ENCODE measurements around the gene FMN1. TPM values are rescaled to one million over a fixed set of nuclear protein-coding genes. Genes with fewer than 3 reads are reported as not detected.

Gene FMN1, protein sequence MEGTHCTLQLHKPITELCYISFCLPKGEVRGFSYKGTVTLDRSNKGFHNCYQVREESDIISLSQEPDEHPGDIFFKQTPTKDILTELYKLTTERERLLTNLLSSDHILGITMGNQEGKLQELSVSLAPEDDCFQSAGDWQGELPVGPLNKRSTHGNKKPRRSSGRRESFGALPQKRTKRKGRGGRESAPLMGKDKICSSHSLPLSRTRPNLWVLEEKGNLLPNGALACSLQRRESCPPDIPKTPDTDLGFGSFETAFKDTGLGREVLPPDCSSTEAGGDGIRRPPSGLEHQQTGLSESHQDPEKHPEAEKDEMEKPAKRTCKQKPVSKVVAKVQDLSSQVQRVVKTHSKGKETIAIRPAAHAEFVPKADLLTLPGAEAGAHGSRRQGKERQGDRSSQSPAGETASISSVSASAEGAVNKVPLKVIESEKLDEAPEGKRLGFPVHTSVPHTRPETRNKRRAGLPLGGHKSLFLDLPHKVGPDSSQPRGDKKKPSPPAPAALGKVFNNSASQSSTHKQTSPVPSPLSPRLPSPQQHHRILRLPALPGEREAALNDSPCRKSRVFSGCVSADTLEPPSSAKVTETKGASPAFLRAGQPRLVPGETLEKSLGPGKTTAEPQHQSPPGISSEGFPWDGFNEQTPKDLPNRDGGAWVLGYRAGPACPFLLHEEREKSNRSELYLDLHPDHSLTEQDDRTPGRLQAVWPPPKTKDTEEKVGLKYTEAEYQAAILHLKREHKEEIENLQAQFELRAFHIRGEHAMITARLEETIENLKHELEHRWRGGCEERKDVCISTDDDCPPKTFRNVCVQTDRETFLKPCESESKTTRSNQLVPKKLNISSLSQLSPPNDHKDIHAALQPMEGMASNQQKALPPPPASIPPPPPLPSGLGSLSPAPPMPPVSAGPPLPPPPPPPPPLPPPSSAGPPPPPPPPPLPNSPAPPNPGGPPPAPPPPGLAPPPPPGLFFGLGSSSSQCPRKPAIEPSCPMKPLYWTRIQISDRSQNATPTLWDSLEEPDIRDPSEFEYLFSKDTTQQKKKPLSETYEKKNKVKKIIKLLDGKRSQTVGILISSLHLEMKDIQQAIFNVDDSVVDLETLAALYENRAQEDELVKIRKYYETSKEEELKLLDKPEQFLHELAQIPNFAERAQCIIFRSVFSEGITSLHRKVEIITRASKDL (N-terminal part only)
- total RNA-seq: 0.19 and 1.3 TPM in 2 replicates

DNA sequence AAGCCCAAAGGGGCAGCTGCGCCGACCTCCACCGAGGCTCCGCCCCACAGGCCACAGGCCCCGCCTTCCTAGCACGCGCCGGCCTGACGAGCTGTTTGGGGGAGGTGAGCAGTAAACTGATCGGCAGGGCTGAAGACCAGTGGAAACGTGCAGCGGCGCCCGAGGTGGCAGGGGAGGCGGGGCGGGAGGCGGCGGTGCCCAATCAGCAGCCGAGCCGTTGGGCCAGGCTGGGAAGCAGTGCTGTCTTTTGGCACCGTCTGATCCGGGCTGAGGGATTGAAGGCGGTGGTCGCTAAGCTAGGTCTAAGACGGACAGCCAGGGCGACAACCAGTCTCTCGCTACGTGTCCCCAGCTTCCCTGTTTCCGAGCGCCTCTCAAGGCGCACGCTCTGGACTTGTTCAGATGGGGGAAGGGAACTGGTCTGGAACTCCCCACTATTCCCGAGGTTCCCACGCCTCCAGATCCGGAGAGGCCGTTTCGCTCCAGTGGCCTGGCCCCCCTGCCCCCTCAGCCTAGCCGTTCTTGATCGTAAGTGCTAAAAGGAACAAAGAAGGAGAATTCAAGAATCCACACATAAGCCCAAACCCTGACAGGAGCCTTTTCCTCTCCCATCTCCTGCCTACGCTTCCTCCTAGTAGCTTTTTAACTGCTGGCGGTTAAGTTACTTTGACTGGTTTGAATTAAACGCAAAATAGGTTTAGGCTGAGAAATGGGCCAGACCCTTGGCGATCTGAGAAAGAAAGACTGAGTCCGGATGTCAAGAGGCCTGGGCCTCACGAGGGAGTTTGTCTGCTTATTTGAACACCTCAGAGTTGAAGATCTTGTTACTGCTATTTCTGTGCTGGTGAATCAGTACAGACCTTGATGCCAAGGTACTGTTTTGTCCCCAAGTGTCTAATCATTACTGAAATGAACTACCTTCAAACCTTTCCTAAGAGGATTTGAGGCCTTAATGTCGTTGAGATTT lies at the start of gene FMN1:
FMN1 (minus strand) TSS at position 11 of the 967 bp plus-strand sequence. CDS start 39,800 bp downstream, outside the sequence.

DNA sequence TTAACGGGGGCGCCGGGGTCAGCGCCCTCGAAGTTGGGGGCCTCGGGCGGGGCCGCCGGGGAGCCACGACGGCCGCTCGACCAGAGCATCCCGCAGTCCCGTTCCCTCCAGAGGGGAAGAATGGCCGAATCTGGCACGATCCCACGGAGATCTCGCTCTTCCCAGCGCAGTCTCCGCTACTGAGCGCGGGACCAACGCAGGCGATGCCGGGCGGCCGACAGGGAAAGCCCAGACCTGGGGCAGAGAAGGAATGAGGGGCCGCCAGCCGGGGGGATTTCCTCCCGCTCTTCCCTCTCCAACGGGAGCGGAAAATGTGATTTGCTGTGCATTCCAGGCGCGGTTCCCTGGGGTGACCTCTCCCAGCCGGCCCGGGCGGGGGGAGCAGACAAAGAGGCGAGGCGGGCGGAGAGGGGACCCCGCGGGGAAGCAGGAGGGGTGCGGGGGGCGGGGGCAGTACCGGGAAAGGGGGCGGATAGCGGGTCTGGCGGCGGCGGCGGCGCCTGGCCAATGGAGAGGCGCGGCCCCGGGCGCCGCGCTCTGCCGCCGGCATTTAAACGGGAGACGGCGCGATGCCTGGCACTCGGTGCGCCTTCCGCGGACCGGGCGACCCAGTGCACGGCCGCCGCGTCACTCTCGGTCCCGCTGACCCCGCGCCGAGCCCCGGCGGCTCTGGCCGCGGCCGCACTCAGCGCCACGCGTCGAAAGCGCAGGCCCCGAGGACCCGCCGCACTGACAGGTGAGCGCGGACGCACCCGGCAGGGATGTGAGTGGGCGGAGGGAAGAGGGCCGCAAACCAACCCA lies 476.9 kb downstream of the FMN1 start, which contains the start of gene GREM1:
GREM1 (plus strand) TSS at position 579 of the 801 bp plus-strand sequence. CDS start 12,687 bp downstream, outside the sequence.

Other genes starting within 250 kb of the FMN1 start
- 0.06 and 0.10 TPM in 2 replicates for gene RYR3, start 116.3 kb upstream of the FMN1 start, total RNA-seq

Measured in cardiac ventricle fibroblast (primary cell).